SHP77 treated with DMSO at 0.1 percent for 48 hours (cell line): Measurements from ENCODE around the gene HSPB3.
A peak's percentile ranks its signal among the peaks of the same experiment; 100 is the strongest.
"Not testable (repeated sequence)": the region's sequence is repeated elsewhere in the genome, so short reads cannot be mapped to it uniquely, and the experiment has no call there.

Source experiments
- DNase-seq: peaks from one replicate; lab custom pipeline; 2025; lab: John Stamatoyannopoulos, UW

The HSPB3 gene, protein sequence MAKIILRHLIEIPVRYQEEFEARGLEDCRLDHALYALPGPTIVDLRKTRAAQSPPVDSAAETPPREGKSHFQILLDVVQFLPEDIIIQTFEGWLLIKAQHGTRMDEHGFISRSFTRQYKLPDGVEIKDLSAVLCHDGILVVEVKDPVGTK

GRCh38 chr5:54455413-54456157, at the start of gene HSPB3:
TSS of gene HSPB3 (plus strand) at chr5:54455699. CDS start at chr5:54455790, 91 bp downstream.
- DNase-seq = no peak

DNA sequence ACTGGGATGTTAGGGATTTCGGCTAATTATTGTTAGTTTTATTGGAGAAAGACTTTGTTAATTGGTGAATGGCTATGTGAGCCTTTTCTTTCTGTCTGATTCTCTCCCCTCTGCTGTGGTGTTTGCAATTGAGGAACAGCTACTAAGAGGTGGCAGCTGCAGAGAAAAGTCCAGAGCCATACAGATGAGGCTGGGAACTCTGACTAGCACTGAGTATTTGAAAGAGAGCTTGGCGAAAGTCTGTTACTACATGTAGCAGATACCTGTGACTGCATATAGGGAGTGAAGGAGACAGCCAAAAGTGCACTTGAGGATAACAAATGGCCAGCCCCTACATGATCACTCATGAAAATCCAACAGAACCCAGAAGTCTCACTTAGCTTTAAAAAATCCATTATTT, 44.3 kb upstream of the HSPB3 start:
- no peak for DNase-seq

GRCh38 chr5:54412913-54413312, 42.6 kb upstream of the HSPB3 start:
- DNase-seq = no peak

GRCh38 chr5:54415147-54415546, 40.4 kb upstream of the HSPB3 start:
- DNase-seq = no peak

GRCh38 chr5:54415896-54416601, 39.5 kb upstream of the HSPB3 start:
- DNase-seq = no peak

- DNase-seq = peak; percentile 8
These were observed 35.7 kb upstream of the HSPB3 start for GRCh38 chr5:54419573-54420423.

- DNase-seq = not testable (repeated sequence)
These were observed 35.0 kb upstream of the HSPB3 start for GRCh38 chr5:54420511-54420910.

DNA sequence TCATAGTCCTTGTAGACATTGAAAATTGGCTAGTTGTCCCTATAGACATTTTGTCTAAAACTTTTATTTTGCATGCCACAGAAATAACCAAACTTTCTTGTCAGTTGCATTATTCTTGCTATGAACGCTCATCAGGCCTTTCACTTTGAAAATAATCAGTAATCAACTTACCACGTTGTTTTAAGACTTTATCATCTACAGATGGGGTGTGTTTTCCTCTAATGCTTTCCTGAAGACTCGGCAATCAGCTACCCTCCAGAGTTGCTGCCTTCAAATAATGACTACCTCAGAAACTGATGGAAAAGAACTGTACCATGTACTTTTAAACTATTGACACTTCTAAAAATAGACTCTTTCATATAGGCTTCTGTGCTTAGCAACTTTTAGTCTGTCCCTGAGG, 33.5 kb upstream of the HSPB3 start:
- DNase-seq = no peak

DNA sequence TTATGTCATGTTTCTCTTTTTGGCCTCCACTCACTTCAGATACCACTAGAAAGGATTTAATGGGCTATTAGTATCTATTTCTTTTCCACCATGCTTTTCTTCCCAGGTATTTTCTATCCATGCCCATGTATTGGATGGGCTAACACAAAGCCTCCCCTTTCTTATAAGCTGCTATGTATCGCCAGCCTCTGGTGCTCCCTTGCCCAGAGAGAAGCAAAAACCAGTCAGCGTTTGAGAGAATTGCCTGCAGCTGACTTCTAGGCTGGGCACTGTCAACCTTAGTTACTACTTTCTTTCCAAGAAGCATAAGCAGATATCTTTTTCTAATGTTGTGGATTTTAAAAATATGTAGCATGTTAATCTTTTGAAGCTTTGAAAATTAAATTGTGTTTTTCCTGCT, 30.2 kb upstream of the HSPB3 start:
- DNase-seq = no peak

- DNase-seq = no peak
These were observed 29.3 kb upstream of the HSPB3 start for GRCh38 chr5:54426209-54426608.

DNA sequence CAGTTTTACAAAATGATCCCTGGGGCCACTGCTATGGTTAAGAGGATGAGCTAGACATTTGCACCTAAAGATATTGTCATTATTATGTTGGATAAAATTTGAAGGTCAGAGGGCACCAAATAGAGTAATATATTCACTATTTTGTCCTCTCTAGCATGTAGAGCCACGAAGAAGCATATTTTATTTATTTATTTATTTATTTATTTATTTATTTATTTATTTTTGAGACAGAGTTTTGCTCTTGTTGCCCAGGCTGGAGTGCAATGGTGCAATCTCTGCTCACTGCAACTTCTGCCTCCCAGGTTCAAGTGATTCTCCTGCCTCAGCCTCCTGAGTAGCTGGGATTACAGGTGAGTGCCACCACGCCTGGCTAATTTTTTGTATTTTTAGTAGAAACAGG, 20.8 kb upstream of the HSPB3 start:
- DNase-seq = not testable (repeated sequence)

DNA sequence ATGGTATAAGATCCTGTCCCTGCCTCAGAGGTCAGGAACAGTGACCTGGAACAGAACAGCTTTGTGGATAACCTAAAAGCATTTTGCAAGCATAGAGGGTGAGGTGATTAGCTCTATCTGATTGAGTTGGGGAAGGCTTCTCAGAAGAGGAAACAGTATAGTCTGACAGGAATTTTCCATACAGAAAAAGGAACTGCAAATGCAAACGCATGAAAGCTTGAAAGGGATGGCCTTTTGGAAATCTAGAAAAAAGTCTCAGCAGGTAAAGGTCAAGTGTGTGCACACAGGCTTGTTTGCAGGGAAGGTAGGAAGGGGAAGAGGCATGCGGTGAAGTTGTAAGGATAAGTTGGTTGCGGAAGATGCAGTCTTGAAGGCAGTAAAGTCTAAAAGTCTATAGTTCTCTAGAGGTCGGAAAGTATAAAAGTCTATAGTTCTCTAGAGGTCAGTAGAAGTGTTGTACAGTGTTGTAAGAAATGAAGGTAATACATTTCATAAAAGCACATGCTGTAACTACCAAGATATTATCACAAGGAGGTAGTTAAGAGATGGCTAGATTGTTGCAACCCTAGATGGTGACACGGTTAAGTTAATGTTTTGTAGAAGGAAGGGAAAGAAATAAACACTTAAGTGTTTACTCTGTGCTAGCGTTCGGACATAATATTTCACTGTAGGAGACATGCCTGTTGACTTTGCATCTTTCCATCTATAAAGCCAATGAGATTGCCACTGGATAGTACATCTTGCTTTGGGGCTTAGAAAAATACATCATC, 16.7 kb upstream of the HSPB3 start:
- DNase-seq = no peak

- no peak for DNase-seq
These were observed 15.0 kb upstream of the HSPB3 start for GRCh38 chr5:54440456-54440893.

DNA sequence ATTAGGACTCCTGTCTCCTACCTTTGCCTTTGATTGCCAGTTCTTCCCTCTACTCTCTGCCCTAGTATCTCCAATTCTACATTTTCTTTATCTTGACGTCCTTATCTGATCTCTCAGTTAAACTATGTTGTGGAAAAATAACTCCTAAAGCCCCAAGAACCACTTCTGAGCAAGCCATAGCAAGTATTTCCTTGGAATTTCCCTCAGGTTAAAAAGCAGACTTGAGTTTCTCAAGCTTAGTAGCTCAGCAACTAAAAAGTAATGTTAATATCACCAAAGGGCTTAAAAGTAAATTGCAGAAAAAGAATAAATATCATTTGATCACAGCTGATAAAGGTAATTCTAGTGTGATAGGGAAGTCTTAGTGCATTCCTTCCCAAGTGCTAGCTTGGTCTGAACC, 13.2 kb upstream of the HSPB3 start:
- DNase-seq = no peak

- no peak for DNase-seq
These were observed 12.2 kb upstream of the HSPB3 start for GRCh38 chr5:54443270-54443669.

- DNase-seq = no peak
These were observed 9.7 kb upstream of the HSPB3 start for GRCh38 chr5:54445691-54446378.

DNA sequence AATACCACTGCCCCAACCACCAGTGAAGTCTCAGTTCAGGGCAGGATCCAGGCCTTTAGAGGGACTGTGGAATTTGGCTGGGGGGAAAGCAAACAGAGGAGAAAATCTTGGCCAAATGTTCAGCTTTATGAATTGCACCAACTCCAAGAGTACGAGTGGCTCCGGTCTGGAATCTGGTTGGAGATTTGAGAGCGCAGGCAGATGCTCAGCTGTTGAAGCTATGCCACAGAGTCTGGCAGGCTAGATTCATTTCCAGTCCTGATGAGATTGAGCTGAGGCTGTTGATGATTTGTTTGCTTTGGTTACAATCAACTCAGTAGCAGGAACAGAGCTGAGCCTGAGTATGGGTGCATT, 9.1 kb upstream of the HSPB3 start:
- no peak for DNase-seq

GRCh38 chr5:54449923-54450322, 5.6 kb upstream of the HSPB3 start:
- no peak for DNase-seq

DNA sequence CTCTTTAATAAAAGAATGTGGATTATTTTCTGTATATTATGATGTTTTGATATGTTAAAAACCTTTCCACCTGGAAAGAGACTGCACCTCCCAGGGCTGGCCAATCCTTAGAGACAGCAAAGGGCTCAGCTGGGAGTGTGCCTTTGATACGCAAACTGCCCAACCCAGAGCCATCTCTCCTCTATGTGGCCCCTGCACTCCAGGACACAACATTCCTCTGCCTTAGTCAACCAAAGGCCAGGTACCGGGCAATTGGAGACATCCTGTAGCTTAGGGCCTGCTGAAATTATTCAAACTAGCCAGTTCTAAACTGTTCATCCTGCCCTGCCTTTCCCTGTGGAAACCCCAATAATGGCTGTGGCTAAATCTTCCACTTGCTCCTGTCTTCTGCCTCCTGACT, 5.0 kb upstream of the HSPB3 start:
- DNase-seq = no peak

- no peak for DNase-seq
These were observed 2.5 kb upstream of the HSPB3 start for GRCh38 chr5:54453046-54453445.

GRCh38 chr5:54454602-54455001, 897 bp upstream of the HSPB3 start:
- DNase-seq = no peak
